BJ (cell line): ENCODE results near the gene IGF2R. TPM values are rescaled to one million over a fixed set of nuclear protein-coding genes. Genes with fewer than 3 reads are reported as not detected.
"Not testable (repeated sequence)": the region's sequence is repeated elsewhere in the genome, so short reads cannot be mapped to it uniquely, and the experiment has no call there.

Source experiments
- CTCF ChIA-PET: fragments of 350-600 bp; formaldehyde crosslinking; extraction: SDS; loops from one replicate; lab custom pipeline; 2021; ENCODE audit warnings: antibody characterized with exemption, inconsistent platforms; lab: Yijun Ruan, JAX
- POLR2A ChIA-PET: fragments of 300-600 bp; sonication (Branson Sonifier 250); formaldehyde crosslinking; extraction: SDS; loops from one replicate; lab custom pipeline; 2021; ENCODE audit warnings: antibody characterized with exemption; lab: Charles Lee
- DNase-seq: peaks from one replicate; pipeline ENCODE4 v3.0.0-alpha.2; 2011; ENCODE audit warnings: low read depth
- H3K27me3 ChIP-seq: 2 replicates; pipeline ENCODE4 v1.6.0; 2011; ENCODE audit warnings: low read length; ENCODE audit not compliant: control insufficient read depth, insufficient read depth
- H3K36me3 ChIP-seq: 2 replicates; pipeline ENCODE4 v1.5.1; 2011; ENCODE audit warnings: low read length; ENCODE audit not compliant: control insufficient read depth, insufficient read depth
- H3K4me3 ChIP-seq: 2 replicates; pipeline ENCODE4 v1.5.1; 2011; ENCODE audit warnings: low read depth, mild to moderate bottlenecking, control low read depth, low read length
- polyA plus RNA-seq: library from polyadenylated mRNA; depleted of rRNA; stranded (reverse); fragments of >200 nt; gene quantifications from 2 replicates; pipeline ENCODE4 v1.2.3, GENCODE V29; 2011
- TF ChIP-seq, protein P1 (sequence below): IDR thresholded peaks from 2 replicates; pipeline ENCODE4 v1.5.1; 2011; ENCODE audit warnings: low read depth, mild to moderate bottlenecking, control low read depth, inconsistent platforms, low read length, moderate library complexity; ENCODE audit not compliant: insufficient read depth

The IGF2R gene
- polyA plus RNA-seq, 1 experiment = 39.4 TPM

- Histone ChIP-seq H3K36me3 (no peaks in the 10 kb centered on the region), H3K27me3 (no peaks in the 10 kb centered on the region; the same call in none of the 2 replicates), H3K4me3 (no peak overlapping the region)
- no peak for DNase-seq
- ChIA-PET POLR2A (no interaction called here), CTCF (no interaction called here)
- TF ChIP-seq, protein P1, sequence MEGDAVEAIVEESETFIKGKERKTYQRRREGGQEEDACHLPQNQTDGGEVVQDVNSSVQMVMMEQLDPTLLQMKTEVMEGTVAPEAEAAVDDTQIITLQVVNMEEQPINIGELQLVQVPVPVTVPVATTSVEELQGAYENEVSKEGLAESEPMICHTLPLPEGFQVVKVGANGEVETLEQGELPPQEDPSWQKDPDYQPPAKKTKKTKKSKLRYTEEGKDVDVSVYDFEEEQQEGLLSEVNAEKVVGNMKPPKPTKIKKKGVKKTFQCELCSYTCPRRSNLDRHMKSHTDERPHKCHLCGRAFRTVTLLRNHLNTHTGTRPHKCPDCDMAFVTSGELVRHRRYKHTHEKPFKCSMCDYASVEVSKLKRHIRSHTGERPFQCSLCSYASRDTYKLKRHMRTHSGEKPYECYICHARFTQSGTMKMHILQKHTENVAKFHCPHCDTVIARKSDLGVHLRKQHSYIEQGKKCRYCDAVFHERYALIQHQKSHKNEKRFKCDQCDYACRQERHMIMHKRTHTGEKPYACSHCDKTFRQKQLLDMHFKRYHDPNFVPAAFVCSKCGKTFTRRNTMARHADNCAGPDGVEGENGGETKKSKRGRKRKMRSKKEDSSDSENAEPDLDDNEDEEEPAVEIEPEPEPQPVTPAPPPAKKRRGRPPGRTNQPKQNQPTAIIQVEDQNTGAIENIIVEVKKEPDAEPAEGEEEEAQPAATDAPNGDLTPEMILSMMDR = no peak
Observed at GRCh38 chr6:159964046-159964445, 4.8 kb upstream of the IGF2R start.

DNA sequence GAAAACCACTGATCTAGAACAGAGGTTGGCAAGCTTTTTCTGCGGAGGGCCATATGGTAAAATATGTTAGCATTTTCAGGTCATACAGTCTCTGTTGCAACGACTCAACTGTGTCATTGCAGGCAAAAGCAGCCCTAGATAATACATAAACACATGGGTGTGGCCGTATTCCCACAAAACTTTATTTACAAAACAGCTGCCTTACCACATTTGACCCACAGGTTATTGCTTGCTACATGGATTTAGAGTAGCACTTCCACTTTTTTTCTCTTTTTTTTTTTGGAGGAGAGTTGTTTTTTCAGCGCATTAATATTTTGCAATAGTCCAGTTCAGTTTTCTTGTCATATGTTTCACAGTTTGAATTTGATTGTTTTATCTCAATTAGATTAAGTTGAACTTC lies 2.5 kb upstream of the IGF2R start:
- no peak for DNase-seq
- CTCF ChIA-PET = no interaction called here

GRCh38 chr6:159966981-159967380 lies 1.9 kb upstream of the IGF2R start:
- TF ChIP-seq, protein P1 = no peak
- no peak for DNase-seq
- H3K36me3 ChIP-seq = no peaks in the 10 kb centered on the region
- H3K27me3 ChIP-seq = no peaks in the 10 kb centered on the region; the same call in none of the 2 replicates
- POLR2A ChIA-PET = no interaction called here
- CTCF ChIA-PET = no interaction called here
- H3K4me3 ChIP-seq = no peak overlapping the region

More for the DNA sequence above, 2.5 kb upstream of the IGF2R start:
- H3K4me3 ChIP-seq = no peak overlapping the region
- POLR2A ChIA-PET = no interaction called here
- TF ChIP-seq, protein P1 = no peak
- H3K36me3 ChIP-seq = no peaks in the 10 kb centered on the region
- no peaks in the 10 kb centered on the region; the same call in none of the 2 replicates for H3K27me3 ChIP-seq

- H3K36me3 ChIP-seq, DNase-seq, H3K4me3 ChIP-seq, H3K27me3 ChIP-seq, POLR2A ChIA-PET: not testable (repeated sequence)
- CTCF ChIA-PET = interaction anchor here (1.2 kb wide), 1 partner anchor 490 kb away, joined by 3 read pairs; no protein-coding TSS in a partner anchor
Observed at GRCh38 chr6:159967621-159968020, 1.3 kb upstream of the IGF2R start.

GRCh38 chr6:159969204-159969912 lies 476 bp downstream of the IGF2R start:
- peak overlapping the region; percentile 74 for H3K4me3 ChIP-seq
- CTCF ChIA-PET = interaction anchor here (0.6 kb wide), 1 partner anchor 973 kb away, joined by 4 read pairs; no protein-coding TSS in a partner anchor
- H3K27me3 ChIP-seq = no peaks in the 10 kb centered on the region
- TF ChIP-seq, protein P1 = 0 out of 2 replicates have a peak, but pooled peaks have one; percentile 8
- H3K36me3 ChIP-seq = no peaks in the 10 kb centered on the region
- POLR2A ChIA-PET = no interaction called here
- DNase-seq = no peak
